Ascending aorta (tissue), 2 donors: ENCODE data around the gene DCST1. TPM values are rescaled to one million over a fixed set of nuclear protein-coding genes. Genes with fewer than 3 reads are reported as not detected.

Source experiments
- DNase-seq, 2 donors: peaks; one replicate each; pipeline ENCODE4 v3.0.0-alpha.2; 2019; ENCODE audit warnings: low spot score in 2 of 2
- H3K27ac ChIP-seq, 2 donors: fragments of 200-600 bp; sonication (generic); one replicate each; pipeline ENCODE4 v1.5.1; 2016 to 2017; ENCODE audit warnings: mild to moderate bottlenecking in 1 of 2
- H3K27me3 ChIP-seq: fragments of 200-600 bp; sonication (generic); one replicate; pipeline ENCODE4 v1.5.1; 2017
- H3K36me3 ChIP-seq, 2 donors: fragments of 200-600 bp; sonication (generic); one replicate each; pipeline ENCODE4 v1.5.1; 2016
- H3K4me1 ChIP-seq, 2 donors: fragments of 200-600 bp; sonication (generic); one replicate each; pipeline ENCODE4 v1.5.1; 2016 to 2017; ENCODE audit warnings: mild to moderate bottlenecking in 1 of 2
- H3K4me3 ChIP-seq, 2 donors: fragments of 200-600 bp; sonication (generic); one replicate each; pipeline ENCODE4 v1.5.1; 2016 to 2017; ENCODE audit warnings: mild to moderate bottlenecking in 1 of 2
- H3K9me3 ChIP-seq, 2 donors: fragments of 200-600 bp; sonication (generic); one replicate each; pipeline ENCODE4 v1.5.1; 2016
- CTCF ChIP-seq, 3 experiments: fragments of 200-600 bp in 2 of 3; fragments of 450-650 bp in 1 of 3; sonication (generic) in 2 of 3; IDR thresholded peaks; one replicate each; pipeline ENCODE4 v1.5.1; 2016 to 2019; ENCODE audit warnings: antibody characterized with exemption in 3 of 3, mild to moderate bottlenecking in 1 of 3, moderate library complexity in 1 of 3
- intact Hi-C: fragments of 100-400 bp; cut with DNase I; formaldehyde crosslinking; loops from one replicate; pipeline ENCODE4 v1.15.1; 2023
- total RNA-seq: library from RNA; depleted of rRNA; stranded (reverse); fragments of >200 nt; gene quantifications from one replicate; pipeline ENCODE4 v1.1.0, GENCODE V29; 2016

DCST1 gene
- total RNA-seq, 1 donor from 2014 or later, result not detected

GRCh38 chr1:155078469-155079209 is 45.0 kb downstream of the DCST1 start, which contains the start of gene EFNA3:
TSS of gene EFNA3 (plus strand) at chr1:155078837. CDS start at chr1:155078942, 105 bp downstream.
- DNase-seq, result peak in 1 of 2 donors; percentile 81
- H3K27me3 ChIP-seq, result peaks cover 36% of the 10 kb centered on the region
- no peak for TF ChIP-seq CTCF (IDR thresholded peaks at IDR 0.05)
- peak within 1 kb of the TSS; percentile 62 to 66 for H3K4me3 ChIP-seq
- H3K27ac ChIP-seq, result no peak within 1 kb of the TSS
- intact Hi-C loops, result no loop called here
- no peaks in the 10 kb centered on the region for H3K9me3 ChIP-seq
- H3K36me3 ChIP-seq, result no peaks in the 10 kb centered on the region
- H3K4me1 ChIP-seq, result peaks cover 32 to 41% of the 10 kb centered on the region in 2 donors

GRCh38 chr1:155079210-155079486 is 45.5 kb downstream of the DCST1 start:
- no peak overlapping the region for H3K27ac ChIP-seq
- peaks cover 32 to 41% of the 10 kb centered on the region in 2 donors for H3K4me1 ChIP-seq
- no peak for DNase-seq
- peak overlapping the region; percentile 62 to 66 for H3K4me3 ChIP-seq
- no peaks in the 10 kb centered on the region for H3K9me3 ChIP-seq
- TF ChIP-seq CTCF (IDR thresholded peaks at IDR 0.05), result no peak
- H3K27me3 ChIP-seq, result peaks cover 40% of the 10 kb centered on the region
- intact Hi-C loops, result no loop called here
- no peaks in the 10 kb centered on the region for H3K36me3 ChIP-seq

GRCh38 chr1:155079487-155080311 is 46.1 kb downstream of the DCST1 start:
- no peak for DNase-seq
- Histone ChIP-seq H3K27ac (no peak overlapping the region), H3K36me3 (no peaks in the 10 kb centered on the region), H3K9me3 (no peaks in the 10 kb centered on the region), H3K4me3 (peak overlapping the region; percentile 62 to 66), H3K4me1 (peaks cover 32 to 46% of the 10 kb centered on the region in 2 donors), H3K27me3 (peaks cover 42% of the 10 kb centered on the region)
- TF ChIP-seq CTCF (IDR thresholded peaks at IDR 0.05), result no peak
- intact Hi-C loops, result no loop called here

- Histone ChIP-seq H3K27ac (no peak overlapping the region), H3K4me1 (peaks cover 33 to 46% of the 10 kb centered on the region in 2 donors), H3K9me3 (no peaks in the 10 kb centered on the region), H3K36me3 (no peaks in the 10 kb centered on the region), H3K4me3 (peak overlapping the region; percentile 42 to 66), H3K27me3 (peaks cover 42% of the 10 kb centered on the region)
- DNase-seq, result no peak
- no peak for TF ChIP-seq CTCF (IDR thresholded peaks at IDR 0.05)
- intact Hi-C loops, result no loop called here
These were observed 46.9 kb downstream of the DCST1 start for GRCh38 chr1:155080312-155081228.
